Measurements from ENCODE around the gene CNTNAP5.

- no peak for TF ChIP-seq EZH2phosphoT487 (IDR thresholded peaks at IDR 0.05; ENCODE audit: low read length)
- TF ChIP-seq CTCF (IDR thresholded peaks at IDR 0.05; ENCODE audit: low read length), result no peak
- no peak for TF ChIP-seq EZH2 (optimal IDR thresholded peaks at IDR 0.05; ENCODE audit: low read depth, low read length)
These were observed 886.5 kb downstream of the CNTNAP5 start for GRCh38 chr2:124911560-124911959.

Measured in MM.1S (cell line).